Neural cell (in vitro differentiated cells): ENCODE measurements around the gene FSHR.

Experiments used
- EP300 ChIP-seq: fragments of 450-650 bp; conservative IDR thresholded peaks from 2 replicates; pipeline ENCODE4 v1.6.1; 2014; ENCODE audit warnings: antibody characterized with exemption, mild to moderate bottlenecking, moderate library complexity; ENCODE audit not compliant: poor library complexity, severe bottlenecking
- EZH2 ChIP-seq: fragments of 200-600, 300-800 bp; shearing (Covaris generic), sonication (generic); IDR thresholded peaks from 2 replicates; pipeline ENCODE4 v1.6.1; 2014; ENCODE audit warnings: antibody characterized with exemption, low read length, borderline replicate concordance, mild to moderate bottlenecking; ENCODE audit not compliant: insufficient read depth, poor library complexity, severe bottlenecking
- MXI1 ChIP-seq: fragments of 450-650 bp; conservative IDR thresholded peaks from 2 replicates; pipeline ENCODE4 v1.6.1; 2014; ENCODE audit warnings: antibody characterized with exemption, mild to moderate bottlenecking; ENCODE audit not compliant: poor library complexity, severe bottlenecking
- POLR2AphosphoS5 ChIP-seq: IDR thresholded peaks from 2 replicates; pipeline ENCODE4 v1.6.1; 2012
- RAD21 ChIP-seq: fragments of 450-650 bp; conservative IDR thresholded peaks from 2 replicates; pipeline ENCODE4 v1.6.1; 2014; ENCODE audit warnings: antibody characterized with exemption, mild to moderate bottlenecking, moderate library complexity
- SMC3 ChIP-seq: fragments of 450-650 bp; conservative IDR thresholded peaks from 2 replicates; pipeline ENCODE4 v1.6.1; 2014; ENCODE audit warnings: antibody characterized with exemption, mild to moderate bottlenecking, moderate library complexity; ENCODE audit not compliant: poor library complexity
- TAF1 ChIP-seq: IDR thresholded peaks from 2 replicates; pipeline ENCODE4 v1.6.1; 2012; ENCODE audit warnings: low read depth
- TF ChIP-seq, protein P1 (sequence below): fragments of 450-650 bp; IDR thresholded peaks from 2 replicates; pipeline ENCODE4 v1.5.1; 2014; ENCODE audit warnings: antibody characterized with exemption, mild to moderate bottlenecking, moderate library complexity; ENCODE audit not compliant: poor library complexity, severe bottlenecking
- TF ChIP-seq, protein P2 (sequence below): IDR thresholded peaks from 2 replicates; pipeline ENCODE4 v1.6.1; 2012; ENCODE audit warnings: borderline replicate concordance

DNA sequence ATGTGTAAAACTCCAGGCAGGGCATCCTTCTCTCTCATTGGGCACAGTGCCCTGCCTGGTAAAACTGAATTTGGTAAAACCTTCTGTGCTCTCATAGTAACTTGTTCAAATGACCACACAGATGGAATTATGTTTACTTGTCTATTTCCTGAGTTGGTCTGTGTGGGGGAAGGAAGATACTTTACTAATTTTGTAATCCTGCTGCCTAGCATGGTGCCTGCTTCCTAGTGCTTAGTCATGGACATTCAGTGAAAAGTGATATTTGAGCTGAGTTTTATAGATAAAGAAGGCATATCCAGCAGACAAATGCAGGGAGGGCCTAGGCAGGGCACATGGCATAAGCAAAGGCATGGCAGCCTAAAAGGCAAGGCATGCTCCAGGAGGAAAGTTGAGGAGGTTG, 199.4 kb downstream of the FSHR start:
- TF ChIP-seq EZH2 (no peak), MXI1 (no peak), EP300 (no peak), SMC3 (no peak), POLR2AphosphoS5 (no peak), RAD21 (no peak), TAF1 (no peak)
- TF ChIP-seq, protein P1, sequence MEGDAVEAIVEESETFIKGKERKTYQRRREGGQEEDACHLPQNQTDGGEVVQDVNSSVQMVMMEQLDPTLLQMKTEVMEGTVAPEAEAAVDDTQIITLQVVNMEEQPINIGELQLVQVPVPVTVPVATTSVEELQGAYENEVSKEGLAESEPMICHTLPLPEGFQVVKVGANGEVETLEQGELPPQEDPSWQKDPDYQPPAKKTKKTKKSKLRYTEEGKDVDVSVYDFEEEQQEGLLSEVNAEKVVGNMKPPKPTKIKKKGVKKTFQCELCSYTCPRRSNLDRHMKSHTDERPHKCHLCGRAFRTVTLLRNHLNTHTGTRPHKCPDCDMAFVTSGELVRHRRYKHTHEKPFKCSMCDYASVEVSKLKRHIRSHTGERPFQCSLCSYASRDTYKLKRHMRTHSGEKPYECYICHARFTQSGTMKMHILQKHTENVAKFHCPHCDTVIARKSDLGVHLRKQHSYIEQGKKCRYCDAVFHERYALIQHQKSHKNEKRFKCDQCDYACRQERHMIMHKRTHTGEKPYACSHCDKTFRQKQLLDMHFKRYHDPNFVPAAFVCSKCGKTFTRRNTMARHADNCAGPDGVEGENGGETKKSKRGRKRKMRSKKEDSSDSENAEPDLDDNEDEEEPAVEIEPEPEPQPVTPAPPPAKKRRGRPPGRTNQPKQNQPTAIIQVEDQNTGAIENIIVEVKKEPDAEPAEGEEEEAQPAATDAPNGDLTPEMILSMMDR: no peak
- TF ChIP-seq, protein P2, sequence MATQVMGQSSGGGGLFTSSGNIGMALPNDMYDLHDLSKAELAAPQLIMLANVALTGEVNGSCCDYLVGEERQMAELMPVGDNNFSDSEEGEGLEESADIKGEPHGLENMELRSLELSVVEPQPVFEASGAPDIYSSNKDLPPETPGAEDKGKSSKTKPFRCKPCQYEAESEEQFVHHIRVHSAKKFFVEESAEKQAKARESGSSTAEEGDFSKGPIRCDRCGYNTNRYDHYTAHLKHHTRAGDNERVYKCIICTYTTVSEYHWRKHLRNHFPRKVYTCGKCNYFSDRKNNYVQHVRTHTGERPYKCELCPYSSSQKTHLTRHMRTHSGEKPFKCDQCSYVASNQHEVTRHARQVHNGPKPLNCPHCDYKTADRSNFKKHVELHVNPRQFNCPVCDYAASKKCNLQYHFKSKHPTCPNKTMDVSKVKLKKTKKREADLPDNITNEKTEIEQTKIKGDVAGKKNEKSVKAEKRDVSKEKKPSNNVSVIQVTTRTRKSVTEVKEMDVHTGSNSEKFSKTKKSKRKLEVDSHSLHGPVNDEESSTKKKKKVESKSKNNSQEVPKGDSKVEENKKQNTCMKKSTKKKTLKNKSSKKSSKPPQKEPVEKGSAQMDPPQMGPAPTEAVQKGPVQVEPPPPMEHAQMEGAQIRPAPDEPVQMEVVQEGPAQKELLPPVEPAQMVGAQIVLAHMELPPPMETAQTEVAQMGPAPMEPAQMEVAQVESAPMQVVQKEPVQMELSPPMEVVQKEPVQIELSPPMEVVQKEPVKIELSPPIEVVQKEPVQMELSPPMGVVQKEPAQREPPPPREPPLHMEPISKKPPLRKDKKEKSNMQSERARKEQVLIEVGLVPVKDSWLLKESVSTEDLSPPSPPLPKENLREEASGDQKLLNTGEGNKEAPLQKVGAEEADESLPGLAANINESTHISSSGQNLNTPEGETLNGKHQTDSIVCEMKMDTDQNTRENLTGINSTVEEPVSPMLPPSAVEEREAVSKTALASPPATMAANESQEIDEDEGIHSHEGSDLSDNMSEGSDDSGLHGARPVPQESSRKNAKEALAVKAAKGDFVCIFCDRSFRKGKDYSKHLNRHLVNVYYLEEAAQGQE: no peak
